ENCODE measurements around the gene ALKBH3. TPM values are rescaled to one million over a fixed set of nuclear protein-coding genes. Genes with fewer than 3 reads are reported as not detected.

The ALKBH3 gene
- total RNA-seq, 1 experiment from 2014 or later: 18.8 TPM

GRCh38 chr11:43835104-43835503 lies 45.5 kb upstream of the ALKBH3 start:
- H3K23me2 ChIP-seq (ENCODE audit: insufficient read length, low read depth, low read length, poor library complexity, severe bottlenecking): no peaks in the 10 kb centered on the region
- Mint-ChIP-seq H3K36me3 (ENCODE audit: insufficient read depth in 1 of 3, low read depth in 3 of 3) (peaks cover 8 to 26% (median 12%) of the 10 kb centered on the region in 3 experiments; a peak in 6 of 7 replicates), H3K9me3 (no peaks in the 10 kb centered on the region), H3K27ac (no peak overlapping the region), H3K4me3 (no peak overlapping the region), H3K27me3 (ENCODE audit: low read depth) (no peaks in the 10 kb centered on the region), H3K4me1 (peaks cover 0 to 7% of the 10 kb centered on the region in 2 experiments; a peak in 1 of 4 replicates)
- H3K9me3 ChIP-seq (ENCODE audit: control insufficient read depth, low read depth, low read length): no peaks in the 10 kb centered on the region
- H2AFZ ChIP-seq (ENCODE audit: low read length): no peak overlapping the region
- H3K4ac ChIP-seq (ENCODE audit: low read depth, low read length): no peak overlapping the region
- no peak overlapping the region for H2AK5ac ChIP-seq (ENCODE audit: insufficient read length, low read length)
- no peak overlapping the region for H4K91ac ChIP-seq (ENCODE audit: insufficient read length, low read depth, low read length)
- H3K56ac ChIP-seq (ENCODE audit: insufficient read length, low read depth, low read length): no peak overlapping the region
- H4K8ac ChIP-seq (replicated peaks; ENCODE audit: insufficient read length, low read depth, low read length): no peak overlapping the region
- H3T11ph ChIP-seq (ENCODE audit: low read length): no peak overlapping the region
- TF ChIP-seq CTCF (conservative IDR thresholded peaks at IDR 0.05): no peak
- H2BK12ac ChIP-seq (ENCODE audit: insufficient read length, low read depth, low read length): no peak overlapping the region
- no peak overlapping the region for H2BK15ac ChIP-seq (ENCODE audit: low read depth, low read length)
- no peak for DNase-seq
- H3K27ac ChIP-seq (ENCODE audit: insufficient read length, low read depth, low read length): no peak overlapping the region
- H3K4me1 ChIP-seq (ENCODE audit: insufficient read depth, low read length): no peaks in the 10 kb centered on the region
- H3K18ac ChIP-seq (ENCODE audit: insufficient read length, low read depth, low read length): no peak overlapping the region
- no peak overlapping the region for H3K4me2 ChIP-seq (ENCODE audit: insufficient read depth, insufficient read length, low read length)
- no peaks in the 10 kb centered on the region for H3K27me3 ChIP-seq (ENCODE audit: insufficient read depth, low read length)
- no CpG with 5 or more reads among the region's 7 CpGs for WGBS (ENCODE audit: extremely low coverage, insufficient read length, low lambda C conversion rate)
- no peak overlapping the region for H4K5ac ChIP-seq (ENCODE audit: insufficient read length, low read depth, low read length)
- no peak overlapping the region for H3K14ac ChIP-seq (ENCODE audit: insufficient read depth, low read length)
- H2BK120ac ChIP-seq (ENCODE audit: low read depth, low read length, poor library complexity, severe bottlenecking): no peak overlapping the region
- no peak overlapping the region for H2BK20ac ChIP-seq (ENCODE audit: low read depth, low read length, poor library complexity, severe bottlenecking)
- no peaks in the 10 kb centered on the region for H4K20me1 ChIP-seq (ENCODE audit: control insufficient read depth, insufficient read depth, insufficient read length)
- H3K9ac ChIP-seq (ENCODE audit: extremely low read depth, insufficient read length, low read length): no peak overlapping the region
- H3K23ac ChIP-seq (ENCODE audit: insufficient read length, low read depth, low read length): no peak overlapping the region
- H2BK5ac ChIP-seq (ENCODE audit: insufficient read length, low read length): no peak overlapping the region
- no peaks in the 10 kb centered on the region for H3K79me1 ChIP-seq (ENCODE audit: insufficient read depth, low read depth, low read length, poor library complexity, severe bottlenecking)
- H3K79me2 ChIP-seq (ENCODE audit: insufficient read depth, low read length): no peaks in the 10 kb centered on the region

All from H9 (cell line).